T-helper 22 cell (primary cell): ENCODE measurements around the gene PHKA2.
"Not testable (repeated sequence)": the region's sequence is repeated elsewhere in the genome, so short reads cannot be mapped to it uniquely, and the experiment has no call there.

Experiments
- DNase-seq: peaks from one replicate; pipeline ENCODE4 v3.0.0-alpha.2; 2020; ENCODE audit warnings: low read depth

Gene PHKA2

DNA sequence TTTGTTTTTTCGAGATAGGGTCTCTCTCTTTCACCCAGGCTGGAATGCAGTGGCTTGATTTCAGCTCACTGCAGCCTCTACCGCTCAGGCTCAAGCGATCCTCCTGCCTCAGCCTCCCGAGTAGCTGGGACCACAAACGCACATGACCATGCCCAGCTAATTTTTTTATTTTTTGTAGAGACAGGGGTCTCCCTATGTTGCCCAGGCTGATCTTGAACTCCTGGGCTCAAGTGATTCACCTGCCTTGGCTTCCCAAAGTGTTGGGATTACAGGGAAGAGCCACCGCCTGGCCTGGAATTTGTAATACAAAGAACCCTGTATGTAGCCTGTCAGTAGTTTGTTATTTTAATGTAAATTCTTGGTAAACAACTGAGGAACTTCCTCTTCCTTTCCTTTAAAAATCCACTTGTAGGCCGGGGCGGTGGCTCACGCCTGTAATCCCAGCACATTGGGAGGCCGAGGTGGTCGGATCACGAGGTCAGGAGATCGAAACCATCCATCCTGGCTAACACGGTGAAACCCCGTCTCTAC lies 119.5 kb downstream of the PHKA2 start:
- DNase-seq = no peak

DNA sequence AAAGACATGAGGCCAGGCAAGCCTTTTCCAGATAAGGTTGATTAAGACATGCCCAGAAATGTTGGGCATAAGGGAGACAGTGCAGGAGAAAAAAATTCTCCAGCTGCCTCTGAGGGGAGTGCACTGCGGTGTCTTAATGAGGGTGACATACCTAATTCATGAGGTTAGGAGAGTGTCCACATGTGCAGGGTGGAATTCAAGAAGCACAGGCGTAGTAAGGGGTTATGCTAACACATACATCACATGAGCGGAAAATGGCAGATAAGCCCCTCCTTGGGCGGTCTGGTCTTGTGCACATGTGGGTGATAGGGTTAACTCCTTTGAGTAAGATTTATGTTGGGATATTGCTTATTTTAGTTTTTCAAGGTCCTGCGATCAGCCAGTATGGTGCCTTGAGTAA lies 122.4 kb downstream of the PHKA2 start:
- no peak for DNase-seq

DNA sequence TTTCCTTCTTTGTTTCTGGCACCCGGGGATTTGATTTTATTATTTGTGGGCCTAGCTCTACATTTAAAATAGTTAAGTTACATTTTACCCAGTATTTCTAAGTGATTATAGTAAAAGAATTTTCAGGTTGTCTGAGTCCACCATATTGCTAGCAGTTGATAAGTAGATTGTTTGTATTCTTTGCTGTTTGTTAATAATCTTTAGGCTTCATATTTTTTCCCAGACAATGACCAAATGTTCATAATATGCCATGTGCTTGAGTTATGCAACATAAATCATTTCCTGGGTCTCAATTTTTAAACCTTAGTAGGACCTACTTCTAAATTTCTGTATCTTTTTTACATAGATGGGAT lies 127.3 kb downstream of the PHKA2 start:
- no peak for DNase-seq

DNA sequence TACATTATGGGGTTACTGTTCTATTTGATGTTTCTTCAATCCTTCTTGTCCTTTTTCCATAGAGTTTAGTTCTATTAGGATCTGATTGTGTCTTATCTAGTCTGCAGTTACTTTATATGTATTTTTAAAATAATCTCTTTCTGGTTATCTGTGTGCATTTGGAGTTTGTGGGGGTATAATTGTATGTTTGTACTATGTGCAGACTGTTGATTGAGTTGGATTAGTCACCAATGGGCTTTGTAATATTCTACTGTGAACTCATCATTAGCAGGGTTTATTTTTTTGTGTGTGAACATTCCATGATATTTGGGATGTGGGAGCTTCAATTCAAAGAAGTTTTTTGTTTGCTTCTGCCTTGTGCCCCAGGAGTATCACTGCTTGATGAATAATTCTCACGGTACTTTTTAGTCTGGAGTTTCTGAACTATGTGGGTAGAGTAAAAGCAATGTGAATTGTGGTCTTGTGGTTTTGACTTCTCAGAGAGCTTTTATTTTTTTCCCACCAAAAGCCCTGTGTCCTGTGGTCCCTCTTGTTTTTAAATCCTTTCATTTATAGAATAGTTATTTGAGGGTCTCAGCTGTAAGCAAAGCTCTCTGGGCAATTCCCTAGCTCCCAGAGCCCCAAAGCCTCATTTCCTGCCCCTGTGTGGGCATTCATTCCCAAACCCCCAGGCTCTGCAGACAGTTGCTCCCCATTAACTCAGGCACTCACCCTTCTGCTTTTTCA lies 127.8 kb downstream of the PHKA2 start:
- no peak for DNase-seq

DNA sequence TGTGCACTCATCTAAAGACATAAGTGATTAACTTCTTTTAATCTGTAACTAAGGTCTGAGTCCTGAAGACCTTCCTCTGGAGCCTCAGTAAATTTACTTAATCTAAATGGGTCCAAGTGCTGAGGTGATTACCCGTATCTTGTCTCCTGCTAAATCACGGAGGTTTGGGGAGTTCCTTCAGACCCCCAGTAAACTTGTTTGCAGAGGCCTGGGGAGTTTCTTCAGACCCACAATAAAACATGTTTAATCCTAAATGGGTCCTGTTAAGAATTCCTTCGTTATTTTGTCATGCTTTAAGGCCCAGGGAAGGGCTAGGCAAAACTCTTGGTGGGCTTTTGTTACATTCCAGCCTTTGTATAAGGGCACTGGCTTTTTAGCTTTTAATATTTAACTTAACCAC lies 136.0 kb downstream of the PHKA2 start:
- not testable (repeated sequence) for DNase-seq
